Caco-2 (cell line): ENCODE results near the gene WDFY4. TPM values are rescaled to one million over a fixed set of nuclear protein-coding genes. Genes with fewer than 3 reads are reported as not detected.

ENCODE experiments used
- BruUV-seq: library from RNA; stranded (reverse); fragments of 400-500 nt; replicated peaks from 2 replicates; lab custom pipeline; 2021; lab: Mats Ljungman, UMichigan
- CTCF ChIA-PET: fragments of 300-600 bp; sonication (Branson Sonifier 250); formaldehyde crosslinking; loops from one replicate; lab custom pipeline; 2022; ENCODE audit warnings: antibody characterized with exemption; lab: Charles Lee
- POLR2A ChIA-PET: fragments of 300-600 bp; sonication (Branson Sonifier 250); formaldehyde crosslinking; loops from one replicate; lab custom pipeline; 2022; ENCODE audit warnings: antibody characterized with exemption; lab: Charles Lee
- DNase-seq, 2 experiments: peaks; one replicate each; pipeline versions ENCODE4 v3.0.0 to v3.0.0-alpha.2; 2020 to 2022
- H3K27me3 ChIP-seq: replicated peaks from 2 replicates; pipeline ENCODE4 v1.6.0; 2011; ENCODE audit warnings: low read length; ENCODE audit not compliant: control insufficient read depth, insufficient read depth
- H3K36me3 ChIP-seq: 2 replicates; pipeline ENCODE4 v1.5.1; 2011; ENCODE audit warnings: low read length; ENCODE audit not compliant: control insufficient read depth, insufficient read depth
- H3K4me1 ChIP-seq: fragments of 250-450 bp; sonication (Bioruptor Pico); 2 replicates; pipeline ENCODE4 v1.5.1; 2020; ENCODE audit warnings: mild to moderate bottlenecking
- H3K4me3 ChIP-seq: 2 replicates; pipeline ENCODE4 v1.5.1; 2011; ENCODE audit warnings: low read depth, mild to moderate bottlenecking, control low read depth, low read length
- H3K9me3 ChIP-seq: fragments of 250-450 bp; sonication (Bioruptor Pico); 2 replicates; pipeline ENCODE4 v1.5.1; 2020; ENCODE audit warnings: mild to moderate bottlenecking, moderate library complexity
- H3K27ac Mint-ChIP-seq: one replicate; pipeline ENCODE4 v1.8.0; 2022; ENCODE audit warnings: mixed read lengths; ENCODE audit not compliant: unreplicated experiment
- H3K27me3 Mint-ChIP-seq: one replicate; pipeline ENCODE4 v1.8.0; 2022; ENCODE audit warnings: mixed read lengths; ENCODE audit not compliant: insufficient read depth, unreplicated experiment
- H3K36me3 Mint-ChIP-seq: one replicate; pipeline ENCODE4 v1.8.0; 2022; ENCODE audit warnings: mild to moderate bottlenecking, mixed read lengths; ENCODE audit not compliant: insufficient read depth, unreplicated experiment
- H3K4me1 Mint-ChIP-seq: one replicate; pipeline ENCODE4 v1.8.0; 2022; ENCODE audit warnings: low read depth, mixed read lengths; ENCODE audit not compliant: unreplicated experiment
- H3K4me3 Mint-ChIP-seq: one replicate; pipeline ENCODE4 v1.8.0; 2022; ENCODE audit warnings: mild to moderate bottlenecking, moderate library complexity, mixed read lengths; ENCODE audit not compliant: unreplicated experiment
- H3K9me3 Mint-ChIP-seq: one replicate; pipeline ENCODE4 v1.8.0; 2022; ENCODE audit warnings: mixed read lengths; ENCODE audit not compliant: unreplicated experiment
- intact Hi-C: fragments of 100-400 bp; cut with micrococcal nuclease; formaldehyde crosslinking; loops from one replicate; pipeline ENCODE4 v1.10.0; 2022; ENCODE audit not compliant: unreplicated experiment
- total RNA-seq: library from RNA; stranded (reverse); gene quantifications from 2 replicates; pipeline ENCODE4 v1.2.3, GENCODE V29; 2022
- TF ChIP-seq, protein P1 (sequence below), 2 experiments: fragments of 200-600 bp in 1 of 2; IDR thresholded peaks; 1 replicate in 1 of 2; 2 replicates in 1 of 2; pipeline versions ENCODE4 v1.5.1 to v1.8.0; 2011 to 2022; ENCODE audit warnings: antibody characterized with exemption in 1 of 2, control low read depth in 1 of 2, inconsistent platforms in 1 of 2, low read depth in 1 of 2, low read length in 1 of 2, mild to moderate bottlenecking in 1 of 2, moderate library complexity in 1 of 2; ENCODE audit not compliant: insufficient read depth in 1 of 2, severe bottlenecking in 1 of 2, unreplicated experiment in 1 of 2

Gene WDFY4
- total RNA-seq, 1 experiment from 2014 or later = not detected

DNA sequence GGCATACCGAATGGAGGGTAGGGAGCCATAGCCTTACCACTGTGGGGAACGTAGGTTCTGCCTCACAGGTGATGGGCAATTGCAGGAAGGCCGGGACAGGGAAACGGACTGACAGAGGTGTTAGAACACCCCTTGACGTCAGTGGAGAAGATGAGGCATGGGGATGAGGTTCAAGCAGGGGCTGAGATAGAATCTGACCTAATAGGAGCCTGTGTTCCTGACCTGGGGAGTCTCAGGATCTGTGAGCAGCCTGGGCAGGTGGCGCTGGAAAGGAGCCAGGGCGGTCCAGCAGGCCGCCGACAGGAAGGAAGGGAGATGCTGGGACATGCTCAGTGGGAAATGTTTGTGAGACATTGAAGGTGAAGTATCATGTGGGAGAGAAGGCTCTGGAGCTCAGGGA, 109.4 kb downstream of the WDFY4 start:
- no TSS peak for BruUV-seq
- POLR2A ChIA-PET = no interaction called here

GRCh38 chr10:48796713-48797245, 112.1 kb downstream of the WDFY4 start:
- Histone ChIP-seq H3K36me3 (no peaks in the 10 kb centered on the region), H3K4me3 (no peak overlapping the region), H3K9me3 (no peaks in the 10 kb centered on the region; the same call in 1 of the 2 replicates), H3K4me1 (no peaks in the 10 kb centered on the region), H3K27me3 (peaks cover 9% of the 10 kb centered on the region)
- Mint-ChIP-seq H3K4me1 (no peaks in the 10 kb centered on the region), H3K27me3 (peaks cover 18% of the 10 kb centered on the region), H3K27ac (no peak overlapping the region), H3K36me3 (no peaks in the 10 kb centered on the region), H3K9me3 (peaks cover 17% of the 10 kb centered on the region), H3K4me3 (no peak overlapping the region)
- TF ChIP-seq, protein P1, sequence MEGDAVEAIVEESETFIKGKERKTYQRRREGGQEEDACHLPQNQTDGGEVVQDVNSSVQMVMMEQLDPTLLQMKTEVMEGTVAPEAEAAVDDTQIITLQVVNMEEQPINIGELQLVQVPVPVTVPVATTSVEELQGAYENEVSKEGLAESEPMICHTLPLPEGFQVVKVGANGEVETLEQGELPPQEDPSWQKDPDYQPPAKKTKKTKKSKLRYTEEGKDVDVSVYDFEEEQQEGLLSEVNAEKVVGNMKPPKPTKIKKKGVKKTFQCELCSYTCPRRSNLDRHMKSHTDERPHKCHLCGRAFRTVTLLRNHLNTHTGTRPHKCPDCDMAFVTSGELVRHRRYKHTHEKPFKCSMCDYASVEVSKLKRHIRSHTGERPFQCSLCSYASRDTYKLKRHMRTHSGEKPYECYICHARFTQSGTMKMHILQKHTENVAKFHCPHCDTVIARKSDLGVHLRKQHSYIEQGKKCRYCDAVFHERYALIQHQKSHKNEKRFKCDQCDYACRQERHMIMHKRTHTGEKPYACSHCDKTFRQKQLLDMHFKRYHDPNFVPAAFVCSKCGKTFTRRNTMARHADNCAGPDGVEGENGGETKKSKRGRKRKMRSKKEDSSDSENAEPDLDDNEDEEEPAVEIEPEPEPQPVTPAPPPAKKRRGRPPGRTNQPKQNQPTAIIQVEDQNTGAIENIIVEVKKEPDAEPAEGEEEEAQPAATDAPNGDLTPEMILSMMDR (IDR thresholded peaks at IDR 0.05; ENCODE audit: insufficient read depth in 1 of 2, low read depth in 1 of 2, low read length in 1 of 2, severe bottlenecking in 1 of 2, unreplicated experiment in 1 of 2) = no peak
- no TSS peak for BruUV-seq
- intact Hi-C loops = no loop called here
- DNase-seq = no peak
- ChIA-PET CTCF (no interaction called here), POLR2A (no interaction called here)

More for the DNA sequence above, 109.4 kb downstream of the WDFY4 start:
- peaks cover 20% of the 10 kb centered on the region for H3K27me3 Mint-ChIP-seq
- CTCF ChIA-PET = no interaction called here
- H3K36me3 Mint-ChIP-seq = no peaks in the 10 kb centered on the region
- TF ChIP-seq, protein P1 (IDR thresholded peaks at IDR 0.05; ENCODE audit: insufficient read depth in 1 of 2, low read depth in 1 of 2, low read length in 1 of 2, severe bottlenecking in 1 of 2, unreplicated experiment in 1 of 2) = no peak
- intact Hi-C loops = no loop called here
- Histone ChIP-seq H3K36me3 (no peaks in the 10 kb centered on the region), H3K4me3 (no peak overlapping the region), H3K27me3 (peaks cover 14% of the 10 kb centered on the region), H3K9me3 (no peaks in the 10 kb centered on the region), H3K4me1 (no peaks in the 10 kb centered on the region)
- H3K4me1 Mint-ChIP-seq = no peaks in the 10 kb centered on the region
- DNase-seq = no peak
- no peak overlapping the region for H3K4me3 Mint-ChIP-seq
- H3K9me3 Mint-ChIP-seq = peaks cover under 1% of the 10 kb centered on the region
- H3K27ac Mint-ChIP-seq = no peak overlapping the region

- Mint-ChIP-seq H3K36me3 (no peaks in the 10 kb centered on the region), H3K4me3 (no peak overlapping the region), H3K27ac (no peak overlapping the region), H3K27me3 (peaks cover 14% of the 10 kb centered on the region), H3K4me1 (no peaks in the 10 kb centered on the region), H3K9me3 (peaks cover 17% of the 10 kb centered on the region)
- Histone ChIP-seq H3K4me3 (no peak overlapping the region), H3K36me3 (no peaks in the 10 kb centered on the region), H3K4me1 (no peaks in the 10 kb centered on the region), H3K9me3 (no peaks in the 10 kb centered on the region; the same call in 1 of the 2 replicates), H3K27me3 (peaks cover 7% of the 10 kb centered on the region)
- ChIA-PET POLR2A (no interaction called here), CTCF (no interaction called here)
- intact Hi-C loops = no loop called here
- no peak for DNase-seq
- TF ChIP-seq, protein P1 (IDR thresholded peaks at IDR 0.05; ENCODE audit: insufficient read depth in 1 of 2, low read depth in 1 of 2, low read length in 1 of 2, severe bottlenecking in 1 of 2, unreplicated experiment in 1 of 2) = no peak
- no TSS peak for BruUV-seq
These were observed 113.2 kb downstream of the WDFY4 start for GRCh38 chr10:48797830-48798229.
